ENCODE data around the gene RNASE4. TPM values are rescaled to one million over a fixed set of nuclear protein-coding genes. Genes with fewer than 3 reads are reported as not detected.
"Not testable (repeated sequence)": the region's sequence is repeated elsewhere in the genome, so short reads cannot be mapped to it uniquely, and the experiment has no call there.

RNASE4 gene
- total RNA-seq, 2 experiments from 2014 or later: 0.75 to 2.1 TPM

GRCh38 chr14:20696764-20697163 lies 12.4 kb downstream of the RNASE4 start:
- H3K36me3 Mint-ChIP-seq: no peaks in the 10 kb centered on the region
- no peak for ATAC-seq
- no peak overlapping the region for H3K4me3 Mint-ChIP-seq
- CTCF ChIA-PET: interaction anchor here (1.0 to 3.1 kb wide), 11 partner anchors 12 to 368 kb away, joined by 3 to 21 read pairs (median 5); partner anchors contain the start of gene RNASE4
- no peak for DNase-seq
- H3K27me3 Mint-ChIP-seq: peaks cover 2% of the 10 kb centered on the region
- no peak overlapping the region for H3K27ac Mint-ChIP-seq
- H3K9me3 Mint-ChIP-seq (ENCODE audit: low read depth): no peaks in the 10 kb centered on the region
- peaks cover 24% of the 10 kb centered on the region for H3K4me1 Mint-ChIP-seq

- Mint-ChIP-seq H3K4me1 (peaks cover 19% of the 10 kb centered on the region), H3K4me3 (no peak overlapping the region), H3K27me3 (peaks cover 2% of the 10 kb centered on the region), H3K36me3 (no peaks in the 10 kb centered on the region), H3K9me3 (ENCODE audit: low read depth) (no peaks in the 10 kb centered on the region), H3K27ac (no peak overlapping the region)
- CTCF ChIA-PET: interaction anchor here (1.0 to 3.1 kb wide), 13 partner anchors 13 to 369 kb away, joined by 3 to 21 read pairs (median 5); partner anchors contain the start of gene RNASE4
- DNase-seq (peak; percentile 76), ATAC-seq (peak; percentile 76)
Observed at GRCh38 chr14:20697273-20698017, 13.1 kb downstream of the RNASE4 start.

DNA sequence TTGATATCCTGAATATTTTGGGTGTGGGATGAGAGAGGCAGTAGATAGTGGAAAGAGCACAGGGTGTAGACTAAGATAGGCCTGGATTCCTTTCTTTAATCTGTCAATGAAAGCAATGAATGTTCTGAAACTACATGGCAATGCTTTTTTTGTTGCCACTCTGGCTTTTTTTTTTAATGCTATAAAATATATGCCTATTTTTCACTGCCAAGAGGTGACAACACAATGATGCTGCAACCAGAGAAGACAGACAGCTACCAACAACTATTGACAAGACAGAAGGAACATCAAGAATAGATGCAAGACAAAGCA lies 13.6 kb downstream of the RNASE4 start:
- Mint-ChIP-seq H3K36me3 (no peaks in the 10 kb centered on the region), H3K4me1 (peaks cover 16% of the 10 kb centered on the region), H3K9me3 (ENCODE audit: low read depth) (no peaks in the 10 kb centered on the region), H3K4me3 (no peak overlapping the region), H3K27ac (no peak overlapping the region), H3K27me3 (peaks cover 2% of the 10 kb centered on the region)
- ATAC-seq (no peak), DNase-seq (no peak)
- CTCF ChIA-PET: interaction anchor here (0.9 to 3.1 kb wide), 7 partner anchors 14 to 273 kb away, joined by 3 to 21 read pairs (median 8); partner anchors contain the start of gene RNASE4

- H3K36me3 Mint-ChIP-seq: no peaks in the 10 kb centered on the region
- peaks cover 2% of the 10 kb centered on the region for H3K27me3 Mint-ChIP-seq
- H3K4me3 Mint-ChIP-seq: no peak overlapping the region
- ATAC-seq (no peak), DNase-seq (no peak)
- peaks cover 8% of the 10 kb centered on the region for H3K4me1 Mint-ChIP-seq
- H3K27ac Mint-ChIP-seq: no peak overlapping the region
- no peaks in the 10 kb centered on the region for H3K9me3 Mint-ChIP-seq (ENCODE audit: low read depth)
- CTCF ChIA-PET: interaction anchor here (0.9 to 3.1 kb wide), 6 partner anchors 58 to 272 kb away, joined by 3 to 21 read pairs (median 14); no protein-coding TSS in a partner anchor
Observed at GRCh38 chr14:20698934-20699333, 14.6 kb downstream of the RNASE4 start.

GRCh38 chr14:20699931-20700330 lies 15.6 kb downstream of the RNASE4 start:
- Mint-ChIP-seq H3K4me3 (no peak overlapping the region), H3K27ac (no peak overlapping the region), H3K36me3 (no peaks in the 10 kb centered on the region), H3K9me3 (ENCODE audit: low read depth) (no peaks in the 10 kb centered on the region), H3K27me3 (peaks cover 2% of the 10 kb centered on the region), H3K4me1 (peaks cover 8% of the 10 kb centered on the region)
- CTCF ChIA-PET: interaction anchor here (0.8 to 1.4 kb wide), 5 partner anchors 11 to 271 kb away, joined by 3 to 6 read pairs (median 4); no protein-coding TSS in a partner anchor
- DNase-seq: no peak
- ATAC-seq: no peak

- not testable (repeated sequence) for ATAC-seq; DNase-seq; H3K36me3 Mint-ChIP-seq; H3K9me3 Mint-ChIP-seq (ENCODE audit: low read depth); H3K4me1 Mint-ChIP-seq; H3K4me3 Mint-ChIP-seq; H3K27ac Mint-ChIP-seq; H3K27me3 Mint-ChIP-seq
- CTCF ChIA-PET: interaction anchor here (1.4 kb wide), 1 partner anchor 173 kb away, joined by 4 read pairs; no protein-coding TSS in a partner anchor
Observed at GRCh38 chr14:20700965-20701364, 16.6 kb downstream of the RNASE4 start.

DNA sequence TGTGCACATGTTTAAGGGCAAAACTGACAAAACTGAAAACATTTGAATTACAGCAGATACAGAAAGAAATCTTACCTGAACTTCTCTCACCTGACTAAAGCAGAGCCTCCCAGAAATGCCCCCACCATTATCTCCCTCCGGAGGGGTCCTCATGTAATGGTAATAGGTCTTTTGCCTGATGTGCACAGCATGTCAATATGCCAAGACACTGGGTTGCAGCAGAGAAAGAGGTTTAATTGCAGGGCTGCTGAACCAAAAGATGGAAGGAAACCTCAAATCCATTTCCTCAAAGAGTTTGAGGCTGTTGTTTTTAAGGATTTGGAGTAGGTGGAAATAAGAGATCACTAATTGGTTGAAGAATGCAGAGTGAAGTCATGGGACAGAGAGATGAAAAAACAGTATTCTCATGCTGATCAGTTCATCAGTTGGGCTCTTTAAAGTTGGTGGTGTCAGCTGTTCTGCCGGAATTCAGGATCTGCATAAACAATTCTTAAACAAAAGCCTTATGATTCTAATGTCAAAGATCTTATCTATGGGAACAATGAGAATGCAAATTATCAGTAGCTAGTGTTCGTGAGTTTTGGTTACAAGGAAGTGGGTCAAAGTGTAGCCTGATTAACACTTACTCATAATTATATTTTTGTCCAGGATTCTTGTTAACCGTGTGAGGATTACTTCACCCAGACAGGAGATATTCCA lies 22.4 kb downstream of the RNASE4 start:
- Mint-ChIP-seq H3K27me3 (peaks cover 6% of the 10 kb centered on the region), H3K27ac (no peak overlapping the region), H3K36me3 (no peaks in the 10 kb centered on the region), H3K4me1 (no peaks in the 10 kb centered on the region), H3K9me3 (ENCODE audit: low read depth) (no peaks in the 10 kb centered on the region), H3K4me3 (no peak overlapping the region)
- DNase-seq: no peak
- no peak for ATAC-seq
- CTCF ChIA-PET: interaction anchor here (1.4 kb wide), 1 partner anchor 151 kb away, joined by 6 read pairs; no protein-coding TSS in a partner anchor

- H3K27me3 Mint-ChIP-seq: peaks cover 6% of the 10 kb centered on the region
- no peaks in the 10 kb centered on the region for H3K36me3 Mint-ChIP-seq
- ATAC-seq (no peak), DNase-seq (no peak)
- no peaks in the 10 kb centered on the region for H3K4me1 Mint-ChIP-seq
- H3K4me3 Mint-ChIP-seq: no peak overlapping the region
- no peak overlapping the region for H3K27ac Mint-ChIP-seq
- CTCF ChIA-PET: interaction anchor here (1.0 to 1.4 kb wide), 2 partner anchors 150 to 253 kb away, joined by 3 to 6 read pairs; no protein-coding TSS in a partner anchor
- H3K9me3 Mint-ChIP-seq (ENCODE audit: low read depth): no peaks in the 10 kb centered on the region
Observed at GRCh38 chr14:20707622-20708021, 23.3 kb downstream of the RNASE4 start.

GRCh38 chr14:20711261-20711660 lies 26.9 kb downstream of the RNASE4 start:
- peaks cover 16% of the 10 kb centered on the region for H3K27me3 Mint-ChIP-seq
- CTCF ChIA-PET: interaction anchor here (0.9 to 1.5 kb wide), 2 partner anchors 11 to 14 kb away, joined by 3 read pairs; no protein-coding TSS in a partner anchor
- no peak for ATAC-seq

GRCh38 chr14:20711685-20712084 lies 27.3 kb downstream of the RNASE4 start:
- no peaks in the 10 kb centered on the region for H3K9me3 Mint-ChIP-seq (ENCODE audit: low read depth)
- CTCF ChIA-PET: interaction anchor here (1.0 to 1.5 kb wide), 2 partner anchors 14 to 36 kb away, joined by 3 to 4 read pairs; no protein-coding TSS in a partner anchor
- H3K36me3 Mint-ChIP-seq: no peaks in the 10 kb centered on the region
- no peak for DNase-seq
- no peak overlapping the region for H3K4me3 Mint-ChIP-seq
- H3K27me3 Mint-ChIP-seq: peaks cover 17% of the 10 kb centered on the region
- no peak for ATAC-seq
- no peak overlapping the region for H3K27ac Mint-ChIP-seq
- H3K4me1 Mint-ChIP-seq: no peaks in the 10 kb centered on the region

More at GRCh38 chr14:20711261-20711660, 26.9 kb downstream of the RNASE4 start:
- Mint-ChIP-seq H3K4me1 (no peaks in the 10 kb centered on the region), H3K36me3 (no peaks in the 10 kb centered on the region), H3K9me3 (ENCODE audit: low read depth) (no peaks in the 10 kb centered on the region), H3K27ac (no peak overlapping the region), H3K4me3 (no peak overlapping the region)
- no peak for DNase-seq

GRCh38 chr14:20712904-20713303 lies 28.5 kb downstream of the RNASE4 start:
- H3K9me3 Mint-ChIP-seq (ENCODE audit: low read depth): no peaks in the 10 kb centered on the region
- no peaks in the 10 kb centered on the region for H3K36me3 Mint-ChIP-seq
- H3K27me3 Mint-ChIP-seq: peaks cover 23% of the 10 kb centered on the region
- no peaks in the 10 kb centered on the region for H3K4me1 Mint-ChIP-seq
- ATAC-seq: no peak
- DNase-seq: no peak
- CTCF ChIA-PET: interaction anchor here (1.0 to 1.8 kb wide), 2 partner anchors 21 to 34 kb away, joined by 3 to 4 read pairs; no protein-coding TSS in a partner anchor
- no peak overlapping the region for H3K4me3 Mint-ChIP-seq
- no peak overlapping the region for H3K27ac Mint-ChIP-seq

GRCh38 chr14:20714593-20715250 lies 30.4 kb downstream of the RNASE4 start:
- H3K4me3 Mint-ChIP-seq: no peak overlapping the region
- no peak for ATAC-seq
- DNase-seq: no peak
- H3K27ac Mint-ChIP-seq: no peak overlapping the region
- CTCF ChIA-PET: interaction anchor here (1.8 kb wide), 1 partner anchor 23 kb away, joined by 3 read pairs; no protein-coding TSS in a partner anchor
- H3K4me1 Mint-ChIP-seq: peaks cover under 1% of the 10 kb centered on the region
- no peaks in the 10 kb centered on the region for H3K9me3 Mint-ChIP-seq (ENCODE audit: low read depth)
- H3K27me3 Mint-ChIP-seq: peaks cover 26% of the 10 kb centered on the region
- no peaks in the 10 kb centered on the region for H3K36me3 Mint-ChIP-seq

GRCh38 chr14:20719777-20720176 lies 35.4 kb downstream of the RNASE4 start:
- DNase-seq: no peak
- no peak for ATAC-seq
- Mint-ChIP-seq H3K27ac (no peak overlapping the region), H3K4me1 (peaks cover 3% of the 10 kb centered on the region), H3K27me3 (peaks cover 51% of the 10 kb centered on the region), H3K4me3 (no peak overlapping the region), H3K36me3 (no peaks in the 10 kb centered on the region), H3K9me3 (ENCODE audit: low read depth) (no peaks in the 10 kb centered on the region)
- CTCF ChIA-PET: interaction anchor here (0.7 to 1.8 kb wide), 2 partner anchors 15 to 153 kb away, joined by 3 to 4 read pairs; no protein-coding TSS in a partner anchor
